Nephron progenitor cell (in vitro differentiated cells): ENCODE measurements around the gene WWTR1.
A peak's percentile ranks its signal among the peaks of the same experiment; 100 is the strongest.

Experiments
- DNase-seq: peaks from one replicate; pipeline ENCODE4 v3.0.0; 2021
- H3K27ac Mint-ChIP-seq: 2 replicates; pipeline ENCODE4 v1.8.0; 2021; ENCODE audit warnings: mild to moderate bottlenecking, moderate library complexity, mixed read lengths
- H3K27me3 Mint-ChIP-seq: 2 replicates; pipeline ENCODE4 v1.8.0; 2021; ENCODE audit warnings: mild to moderate bottlenecking, low read depth, mixed read lengths; ENCODE audit not compliant: poor library complexity
- H3K36me3 Mint-ChIP-seq: 2 replicates; pipeline ENCODE4 v1.8.0; 2021; ENCODE audit warnings: low read depth, mixed read lengths
- H3K4me1 Mint-ChIP-seq: 2 replicates; pipeline ENCODE4 v1.8.0; 2021; ENCODE audit warnings: mixed read lengths
- H3K4me3 Mint-ChIP-seq: 2 replicates; pipeline ENCODE4 v1.8.0; 2021; ENCODE audit warnings: mild to moderate bottlenecking, moderate library complexity, mixed read lengths
- H3K9me3 Mint-ChIP-seq: 2 replicates; pipeline ENCODE4 v1.8.0; 2021; ENCODE audit warnings: mild to moderate bottlenecking, moderate library complexity, mixed read lengths
- TF ChIP-seq, protein P1 (sequence below): fragments of 200-600 bp; sonication (generic); IDR thresholded peaks from 2 replicates; pipeline ENCODE4 v1.5.0; 2021; ENCODE audit warnings: antibody characterized with exemption

Gene WWTR1

DNA sequence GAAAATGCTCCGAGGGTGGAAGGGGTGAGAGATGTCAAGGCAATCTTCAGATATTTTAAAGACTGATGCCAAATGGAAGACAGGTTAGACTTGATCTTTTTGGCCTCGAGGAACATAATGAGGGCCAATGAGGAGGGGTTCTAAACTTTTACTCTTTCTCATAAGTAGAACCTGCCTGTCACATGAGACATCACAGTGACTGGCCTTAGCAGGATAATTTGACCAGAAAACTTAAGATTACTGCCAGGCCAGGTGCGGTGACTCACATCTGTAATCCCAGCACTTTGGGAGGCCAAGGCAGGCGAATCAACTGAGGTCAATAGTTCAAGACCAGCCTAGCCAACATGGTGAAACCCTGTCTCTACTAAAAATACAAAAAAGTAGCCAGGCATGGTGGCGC, 171.1 kb downstream of the WWTR1 start:
- Mint-ChIP-seq H3K27ac (no peak overlapping the region), H3K4me3 (no peak overlapping the region), H3K4me1 (no peaks in the 10 kb centered on the region), H3K9me3 (no peaks in the 10 kb centered on the region), H3K27me3 (peaks cover 8% of the 10 kb centered on the region), H3K36me3 (no peaks in the 10 kb centered on the region)
- no peak for DNase-seq
- TF ChIP-seq, protein P1, sequence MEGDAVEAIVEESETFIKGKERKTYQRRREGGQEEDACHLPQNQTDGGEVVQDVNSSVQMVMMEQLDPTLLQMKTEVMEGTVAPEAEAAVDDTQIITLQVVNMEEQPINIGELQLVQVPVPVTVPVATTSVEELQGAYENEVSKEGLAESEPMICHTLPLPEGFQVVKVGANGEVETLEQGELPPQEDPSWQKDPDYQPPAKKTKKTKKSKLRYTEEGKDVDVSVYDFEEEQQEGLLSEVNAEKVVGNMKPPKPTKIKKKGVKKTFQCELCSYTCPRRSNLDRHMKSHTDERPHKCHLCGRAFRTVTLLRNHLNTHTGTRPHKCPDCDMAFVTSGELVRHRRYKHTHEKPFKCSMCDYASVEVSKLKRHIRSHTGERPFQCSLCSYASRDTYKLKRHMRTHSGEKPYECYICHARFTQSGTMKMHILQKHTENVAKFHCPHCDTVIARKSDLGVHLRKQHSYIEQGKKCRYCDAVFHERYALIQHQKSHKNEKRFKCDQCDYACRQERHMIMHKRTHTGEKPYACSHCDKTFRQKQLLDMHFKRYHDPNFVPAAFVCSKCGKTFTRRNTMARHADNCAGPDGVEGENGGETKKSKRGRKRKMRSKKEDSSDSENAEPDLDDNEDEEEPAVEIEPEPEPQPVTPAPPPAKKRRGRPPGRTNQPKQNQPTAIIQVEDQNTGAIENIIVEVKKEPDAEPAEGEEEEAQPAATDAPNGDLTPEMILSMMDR = no peak

DNA sequence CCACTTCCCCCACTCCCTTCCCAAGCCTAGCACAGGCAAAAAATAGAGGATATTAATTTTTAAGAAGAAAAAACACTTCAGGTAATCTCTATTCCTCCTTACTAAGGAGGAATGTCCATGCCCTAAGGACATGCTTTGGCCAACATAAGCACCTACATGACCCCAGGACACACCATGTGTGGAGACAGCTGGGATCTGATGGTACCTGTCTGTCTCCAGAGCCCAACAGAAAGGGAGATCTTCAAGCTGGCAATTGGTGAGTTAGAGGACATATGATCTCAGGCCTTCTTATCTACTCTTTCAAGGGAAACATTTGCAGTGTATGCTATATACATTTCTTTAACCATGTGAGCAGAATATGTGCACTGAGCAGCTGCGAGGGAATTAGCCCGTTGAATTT, 176.3 kb downstream of the WWTR1 start:
- peaks cover 2% of the 10 kb centered on the region for H3K27me3 Mint-ChIP-seq
- TF ChIP-seq, protein P1 = no peak
- no peak overlapping the region for H3K27ac Mint-ChIP-seq
- H3K9me3 Mint-ChIP-seq = no peaks in the 10 kb centered on the region
- DNase-seq = no peak
- peaks cover 7% of the 10 kb centered on the region for H3K4me1 Mint-ChIP-seq
- H3K4me3 Mint-ChIP-seq = no peak overlapping the region
- H3K36me3 Mint-ChIP-seq = no peaks in the 10 kb centered on the region

DNA sequence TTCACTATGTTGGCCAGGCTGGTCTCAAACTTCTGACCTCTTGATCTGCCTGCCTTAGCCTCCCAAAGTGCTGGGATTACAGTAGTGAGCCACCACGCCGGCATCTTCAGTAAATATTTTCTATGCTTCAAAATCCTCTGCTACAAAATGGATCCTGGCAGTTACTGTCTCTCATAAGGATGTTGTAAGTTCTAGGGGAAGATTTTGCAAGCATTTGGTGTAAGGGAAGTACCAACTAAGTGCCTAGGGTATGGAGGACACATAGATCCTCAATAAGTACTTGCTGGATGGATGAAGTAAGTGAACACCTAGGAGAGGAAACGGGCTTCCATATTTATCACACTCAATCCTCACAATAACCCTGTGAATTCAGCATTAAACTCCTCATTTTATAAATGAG, 176.8 kb downstream of the WWTR1 start:
- peaks cover 7% of the 10 kb centered on the region for H3K4me1 Mint-ChIP-seq
- DNase-seq = no peak
- H3K4me3 Mint-ChIP-seq = no peak overlapping the region
- H3K36me3 Mint-ChIP-seq = no peaks in the 10 kb centered on the region
- H3K9me3 Mint-ChIP-seq = no peaks in the 10 kb centered on the region
- TF ChIP-seq, protein P1 = no peak
- H3K27me3 Mint-ChIP-seq = peaks cover 2% of the 10 kb centered on the region
- no peak overlapping the region for H3K27ac Mint-ChIP-seq

DNA sequence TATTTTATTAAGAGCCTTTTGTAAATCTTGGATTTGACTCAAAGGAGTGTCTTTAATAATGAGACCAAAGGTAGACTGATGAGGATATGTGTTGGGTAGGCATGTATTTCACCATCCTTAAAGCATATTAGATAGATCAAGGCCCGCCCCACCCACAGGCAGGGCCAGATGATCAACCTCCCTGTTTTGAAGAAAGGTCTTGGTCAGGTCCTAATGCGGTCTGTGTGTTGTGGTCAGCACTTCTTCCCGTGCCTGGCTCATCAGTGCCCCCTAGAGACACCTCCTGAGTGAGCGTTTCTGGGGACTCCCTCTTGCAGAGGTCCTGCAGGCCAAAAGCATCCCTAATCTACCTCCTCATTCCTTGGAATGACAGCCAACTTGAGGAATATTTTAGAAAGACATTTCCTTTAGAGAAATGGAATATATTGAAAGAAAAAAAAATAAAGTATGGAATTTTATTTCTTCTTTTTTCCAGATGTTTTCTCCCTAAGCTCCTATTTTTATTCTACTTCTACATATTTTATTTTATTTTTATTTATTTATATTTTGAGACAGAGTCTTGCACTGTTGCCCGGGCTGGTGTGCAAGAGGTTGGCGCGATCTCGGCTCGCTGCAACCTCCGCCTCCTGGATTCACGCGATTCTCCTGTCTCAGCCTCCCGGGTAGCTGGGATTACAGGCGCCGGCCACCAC, 177.4 kb downstream of the WWTR1 start:
- H3K27me3 Mint-ChIP-seq = peaks cover 2% of the 10 kb centered on the region
- TF ChIP-seq, protein P1 = peak; percentile 85
- H3K27ac Mint-ChIP-seq = no peak overlapping the region
- H3K36me3 Mint-ChIP-seq = no peaks in the 10 kb centered on the region
- no peaks in the 10 kb centered on the region for H3K9me3 Mint-ChIP-seq
- DNase-seq = peak; percentile 75
- peaks cover 12% of the 10 kb centered on the region for H3K4me1 Mint-ChIP-seq
- no peak overlapping the region for H3K4me3 Mint-ChIP-seq

DNA sequence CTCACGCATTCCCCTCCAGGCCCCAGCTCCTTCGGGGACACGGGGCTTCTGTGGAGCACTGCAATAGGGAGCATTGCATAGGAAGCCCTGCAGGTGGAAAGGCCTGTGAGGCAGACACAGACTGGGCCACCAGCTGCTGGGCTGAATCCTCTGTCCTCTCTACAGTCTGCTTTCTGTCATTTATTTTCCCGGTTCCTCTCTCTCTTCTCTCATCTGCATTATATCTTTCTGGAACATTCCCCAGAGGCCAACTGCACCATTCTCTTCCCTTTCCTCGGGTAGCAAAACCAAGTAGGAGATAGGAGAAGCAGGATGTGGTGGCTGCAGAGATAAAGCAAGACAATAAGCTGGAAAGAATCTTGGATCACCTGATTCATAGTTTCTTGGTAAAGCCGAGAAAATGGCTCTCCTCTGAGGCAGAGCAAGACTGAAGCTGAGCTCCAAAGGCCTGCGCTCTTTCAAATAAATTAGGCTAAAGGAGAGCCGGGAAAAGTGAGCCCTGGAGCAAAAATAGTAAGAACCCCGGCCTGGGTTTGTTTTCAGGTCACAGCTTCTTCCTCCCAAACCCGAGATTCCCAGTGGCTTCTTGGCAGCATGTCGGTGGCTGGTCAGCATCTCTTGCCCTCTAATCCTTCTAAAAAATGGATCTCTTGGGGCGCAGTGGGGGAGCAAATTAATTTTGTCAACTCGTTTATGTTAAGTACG, 178.1 kb downstream of the WWTR1 start:
- DNase-seq = no peak
- Mint-ChIP-seq H3K4me3 (no peak overlapping the region), H3K9me3 (no peaks in the 10 kb centered on the region), H3K27me3 (peaks cover 2% of the 10 kb centered on the region), H3K36me3 (no peaks in the 10 kb centered on the region), H3K4me1 (peaks cover 19% of the 10 kb centered on the region), H3K27ac (no peak overlapping the region)
- TF ChIP-seq, protein P1 = no peak

DNA sequence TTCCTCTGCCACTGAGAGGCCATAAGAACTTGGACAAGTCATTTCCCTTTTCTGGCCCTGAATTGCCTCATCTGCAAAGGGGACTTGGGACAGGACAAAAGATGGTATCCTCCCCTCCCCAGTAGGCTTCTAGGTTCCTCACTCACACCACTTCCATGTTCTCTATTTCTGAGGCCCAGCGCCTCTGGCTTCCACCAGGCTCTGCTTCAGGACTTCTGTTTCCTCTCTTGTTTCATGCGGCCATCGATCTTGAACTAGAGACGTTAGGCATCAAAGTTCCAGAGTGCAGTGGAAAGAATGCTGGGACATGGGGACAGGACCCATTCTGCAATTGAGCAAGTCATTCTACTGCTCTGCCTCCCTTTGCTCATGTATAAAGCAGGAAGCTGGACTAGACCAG, 181.6 kb downstream of the WWTR1 start:
- Mint-ChIP-seq H3K4me3 (no peak overlapping the region), H3K36me3 (no peaks in the 10 kb centered on the region), H3K4me1 (peaks cover 51% of the 10 kb centered on the region), H3K27ac (no peak overlapping the region), H3K9me3 (no peaks in the 10 kb centered on the region), H3K27me3 (no peaks in the 10 kb centered on the region)
- no peak for DNase-seq
- TF ChIP-seq, protein P1 = no peak
